Tibial nerve (tissue), 4 donors: ENCODE data around the gene PDHX.

Source experiments
- EP300 ChIP-seq, 2 donors: sonication (generic); formaldehyde crosslinking; IDR thresholded peaks; one replicate each; pipeline ENCODE4 v1.6.1; 2017; ENCODE audit warnings: antibody characterized with exemption in 2 of 2, mild to moderate bottlenecking in 1 of 2
- POLR2A ChIP-seq, 2 donors: fragments of 450-650 bp; IDR thresholded peaks; one replicate each; pipeline ENCODE4 v1.6.1; 2017; ENCODE audit warnings: antibody characterized with exemption in 2 of 2, mild to moderate bottlenecking in 2 of 2, moderate library complexity in 2 of 2
- TF ChIP-seq, protein P1 (sequence below), 5 experiments: fragments of 200-600 bp in 3 of 5; fragments of 450-650 bp in 2 of 5; sonication (generic) in 3 of 5; IDR thresholded peaks; one replicate each; pipeline ENCODE4 v1.5.1; 2016 to 2019; ENCODE audit warnings: antibody characterized with exemption in 5 of 5, mild to moderate bottlenecking in 3 of 5, moderate library complexity in 2 of 5

DNA sequence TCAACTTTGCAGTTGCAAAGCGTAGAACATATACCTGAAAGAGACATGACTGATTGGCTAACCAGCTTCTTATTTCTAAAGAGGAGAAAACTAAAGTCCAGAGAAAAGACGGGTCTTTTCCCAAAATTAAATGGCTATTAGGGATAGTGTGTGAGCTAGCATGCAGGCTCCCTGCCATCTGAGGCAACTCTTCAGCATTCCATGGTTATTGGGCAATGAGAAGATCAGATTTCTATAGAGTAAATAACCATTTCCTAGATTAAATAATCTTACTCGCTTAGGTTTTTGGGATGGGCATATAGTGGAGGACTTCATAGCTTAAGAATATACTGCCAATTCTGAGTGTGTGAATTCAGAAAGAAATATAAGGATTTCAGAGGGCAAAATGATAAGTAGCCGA is 95.0 kb downstream of the PDHX start:
- TF ChIP-seq EP300 (IDR thresholded peaks at IDR 0.05) (no peak), POLR2A (IDR thresholded peaks at IDR 0.05) (no peak)
- TF ChIP-seq, protein P1, sequence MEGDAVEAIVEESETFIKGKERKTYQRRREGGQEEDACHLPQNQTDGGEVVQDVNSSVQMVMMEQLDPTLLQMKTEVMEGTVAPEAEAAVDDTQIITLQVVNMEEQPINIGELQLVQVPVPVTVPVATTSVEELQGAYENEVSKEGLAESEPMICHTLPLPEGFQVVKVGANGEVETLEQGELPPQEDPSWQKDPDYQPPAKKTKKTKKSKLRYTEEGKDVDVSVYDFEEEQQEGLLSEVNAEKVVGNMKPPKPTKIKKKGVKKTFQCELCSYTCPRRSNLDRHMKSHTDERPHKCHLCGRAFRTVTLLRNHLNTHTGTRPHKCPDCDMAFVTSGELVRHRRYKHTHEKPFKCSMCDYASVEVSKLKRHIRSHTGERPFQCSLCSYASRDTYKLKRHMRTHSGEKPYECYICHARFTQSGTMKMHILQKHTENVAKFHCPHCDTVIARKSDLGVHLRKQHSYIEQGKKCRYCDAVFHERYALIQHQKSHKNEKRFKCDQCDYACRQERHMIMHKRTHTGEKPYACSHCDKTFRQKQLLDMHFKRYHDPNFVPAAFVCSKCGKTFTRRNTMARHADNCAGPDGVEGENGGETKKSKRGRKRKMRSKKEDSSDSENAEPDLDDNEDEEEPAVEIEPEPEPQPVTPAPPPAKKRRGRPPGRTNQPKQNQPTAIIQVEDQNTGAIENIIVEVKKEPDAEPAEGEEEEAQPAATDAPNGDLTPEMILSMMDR (IDR thresholded peaks at IDR 0.05), result no peak
